ENCODE data around the gene PLOD3. TPM values are rescaled to one million over a fixed set of nuclear protein-coding genes. Genes with fewer than 3 reads are reported as not detected.

The PLOD3 gene
- total RNA-seq, 1 experiment from 2014 or later: 108 TPM

GRCh38 chr7:101165958-101166647 lies 51.3 kb downstream of the PLOD3 start:
- Mint-ChIP-seq H3K9me3 (ENCODE audit: low read depth, unreplicated experiment) (no peaks in the 10 kb centered on the region), H3K36me3 (ENCODE audit: insufficient read depth, unreplicated experiment) (peaks cover 50% of the 10 kb centered on the region), H3K4me3 (ENCODE audit: low read depth, unreplicated experiment) (peak overlapping the region; percentile 64), H3K4me1 (ENCODE audit: low read depth, unreplicated experiment) (peaks cover 41% of the 10 kb centered on the region), H3K27me3 (ENCODE audit: unreplicated experiment) (peaks cover 62% of the 10 kb centered on the region), H3K27ac (ENCODE audit: unreplicated experiment) (no peak overlapping the region)
- TF ChIP-seq, protein P1, sequence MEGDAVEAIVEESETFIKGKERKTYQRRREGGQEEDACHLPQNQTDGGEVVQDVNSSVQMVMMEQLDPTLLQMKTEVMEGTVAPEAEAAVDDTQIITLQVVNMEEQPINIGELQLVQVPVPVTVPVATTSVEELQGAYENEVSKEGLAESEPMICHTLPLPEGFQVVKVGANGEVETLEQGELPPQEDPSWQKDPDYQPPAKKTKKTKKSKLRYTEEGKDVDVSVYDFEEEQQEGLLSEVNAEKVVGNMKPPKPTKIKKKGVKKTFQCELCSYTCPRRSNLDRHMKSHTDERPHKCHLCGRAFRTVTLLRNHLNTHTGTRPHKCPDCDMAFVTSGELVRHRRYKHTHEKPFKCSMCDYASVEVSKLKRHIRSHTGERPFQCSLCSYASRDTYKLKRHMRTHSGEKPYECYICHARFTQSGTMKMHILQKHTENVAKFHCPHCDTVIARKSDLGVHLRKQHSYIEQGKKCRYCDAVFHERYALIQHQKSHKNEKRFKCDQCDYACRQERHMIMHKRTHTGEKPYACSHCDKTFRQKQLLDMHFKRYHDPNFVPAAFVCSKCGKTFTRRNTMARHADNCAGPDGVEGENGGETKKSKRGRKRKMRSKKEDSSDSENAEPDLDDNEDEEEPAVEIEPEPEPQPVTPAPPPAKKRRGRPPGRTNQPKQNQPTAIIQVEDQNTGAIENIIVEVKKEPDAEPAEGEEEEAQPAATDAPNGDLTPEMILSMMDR (IDR thresholded peaks at IDR 0.05; ENCODE audit: unreplicated experiment): no peak
- no TSS peak for BruUV-seq (replicated peaks)
- CTCF ChIA-PET: interaction anchor here (0.7 kb wide), 1 partner anchor 970 kb away, joined by 3 read pairs; no protein-coding TSS in a partner anchor
- intact Hi-C loops (cut with micrococcal nuclease; ENCODE audit: unreplicated experiment): no loop called here
- no peak for DNase-seq

DNA sequence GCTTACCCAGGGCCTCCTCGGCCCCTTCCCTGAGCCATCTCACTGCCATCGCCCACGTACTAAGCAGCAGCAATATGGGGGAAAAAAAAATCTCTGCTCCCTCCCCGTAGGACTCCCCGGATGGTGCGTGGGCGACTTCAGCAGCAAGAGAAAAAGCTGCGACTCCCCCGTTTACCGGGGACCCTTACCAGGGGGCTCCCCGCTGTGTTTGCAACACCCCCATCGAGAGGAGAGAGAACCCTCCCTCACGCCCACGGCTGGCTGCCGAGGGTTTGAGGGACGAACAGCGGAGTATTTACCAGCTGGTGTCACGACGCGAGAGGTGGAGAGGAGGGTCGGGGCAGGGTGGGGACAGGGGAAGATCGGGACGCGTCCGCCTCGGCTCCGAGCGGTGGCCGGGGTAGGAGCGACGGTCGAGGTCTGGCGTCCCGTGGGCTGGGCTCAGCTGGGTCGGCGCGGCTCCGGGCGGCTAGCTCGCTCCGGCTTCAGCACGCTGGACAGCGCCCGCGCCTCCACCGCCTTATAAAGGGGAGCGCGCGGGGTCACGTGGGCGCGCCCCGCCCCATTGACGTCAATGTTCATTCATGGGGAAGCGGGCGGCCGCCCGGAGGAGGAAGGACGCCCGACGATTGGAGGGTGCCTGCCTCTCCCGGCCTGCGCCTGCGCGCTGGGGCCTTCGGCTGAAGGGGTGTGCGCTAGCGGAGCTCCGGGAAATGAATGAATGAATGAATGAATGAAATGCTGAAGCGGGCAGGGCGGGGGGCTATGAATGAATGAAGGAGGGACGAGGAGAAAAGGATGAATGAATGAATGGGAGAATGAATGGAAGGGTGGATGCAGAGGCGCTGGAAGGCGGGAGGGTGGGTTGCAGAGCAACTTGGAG lies 52.1 kb downstream of the PLOD3 start, which contains the start of gene VGF:
TSS of gene VGF (minus strand) at position 495 of the 883 bp plus-strand sequence. CDS start 726 bp downstream, outside the sequence.
- no peaks in the 10 kb centered on the region for H3K9me3 Mint-ChIP-seq (ENCODE audit: low read depth, unreplicated experiment)
- H3K27me3 Mint-ChIP-seq (ENCODE audit: unreplicated experiment): peaks cover 54% of the 10 kb centered on the region
- BruUV-seq (replicated peaks): no TSS peak
- H3K36me3 Mint-ChIP-seq (ENCODE audit: insufficient read depth, unreplicated experiment): peaks cover 53% of the 10 kb centered on the region
- TF ChIP-seq, protein P1 (IDR thresholded peaks at IDR 0.05; ENCODE audit: unreplicated experiment): no peak
- CTCF ChIA-PET: interaction anchor here (0.7 to 1.2 kb wide), 2 partner anchors 21 to 971 kb away, joined by 3 read pairs; no protein-coding TSS in a partner anchor
- H3K4me3 Mint-ChIP-seq (ENCODE audit: low read depth, unreplicated experiment): peak within 1 kb of the TSS; percentile 70
- H3K27ac Mint-ChIP-seq (ENCODE audit: unreplicated experiment): no peak within 1 kb of the TSS
- intact Hi-C loops (cut with micrococcal nuclease; ENCODE audit: unreplicated experiment): no loop called here
- H3K4me1 Mint-ChIP-seq (ENCODE audit: low read depth, unreplicated experiment): peaks cover 41% of the 10 kb centered on the region
- peak; percentile 85 for DNase-seq

- intact Hi-C loops (cut with micrococcal nuclease; ENCODE audit: unreplicated experiment): no loop called here
- peak; percentile 45 for DNase-seq
- H3K4me3 Mint-ChIP-seq (ENCODE audit: low read depth, unreplicated experiment): peak overlapping the region; percentile 70
- BruUV-seq (replicated peaks): no TSS peak
- TF ChIP-seq, protein P1 (IDR thresholded peaks at IDR 0.05; ENCODE audit: unreplicated experiment): no peak
- CTCF ChIA-PET: interaction anchor here (1.2 kb wide), 1 partner anchor 20 kb away, joined by 3 read pairs; no protein-coding TSS in a partner anchor
- H3K27me3 Mint-ChIP-seq (ENCODE audit: unreplicated experiment): peaks cover 43% of the 10 kb centered on the region
- H3K36me3 Mint-ChIP-seq (ENCODE audit: insufficient read depth, unreplicated experiment): peaks cover 62% of the 10 kb centered on the region
- no peak overlapping the region for H3K27ac Mint-ChIP-seq (ENCODE audit: unreplicated experiment)
- H3K9me3 Mint-ChIP-seq (ENCODE audit: low read depth, unreplicated experiment): no peaks in the 10 kb centered on the region
- peaks cover 35% of the 10 kb centered on the region for H3K4me1 Mint-ChIP-seq (ENCODE audit: low read depth, unreplicated experiment)
Measured at GRCh38 chr7:101164071-101164840, 53.1 kb downstream of the PLOD3 start.

Measured in Calu3 (cell line).